GM12874 (cell line): ENCODE measurements around the gene IL31RA.

Experiments
- TF ChIP-seq, protein P1 (sequence below): IDR thresholded peaks from 2 replicates; pipeline ENCODE4 v1.5.1; 2011; ENCODE audit warnings: low read depth, mild to moderate bottlenecking, control low read depth, low read length, moderate library complexity; ENCODE audit not compliant: insufficient read depth

Gene IL31RA

DNA sequence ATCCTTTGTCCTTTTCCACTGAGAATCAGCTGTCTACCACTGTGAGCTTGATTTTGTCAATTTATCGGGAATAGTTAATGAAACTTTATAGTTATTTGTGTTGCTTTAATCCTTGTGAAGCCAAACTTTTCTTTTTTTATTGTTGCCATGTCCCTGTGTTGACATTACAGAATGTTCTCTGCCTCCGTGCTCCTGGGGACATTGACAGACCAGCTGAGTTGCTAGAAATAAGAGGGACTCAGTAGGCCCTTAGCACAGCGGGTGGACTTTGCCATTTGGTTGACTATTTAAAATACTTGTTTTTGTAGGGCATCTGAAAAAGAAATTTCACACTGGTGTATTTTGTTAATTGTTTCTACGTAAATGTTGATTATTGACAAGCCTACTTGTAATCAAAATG, 70.5 kb downstream of the IL31RA start:
- TF ChIP-seq, protein P1, sequence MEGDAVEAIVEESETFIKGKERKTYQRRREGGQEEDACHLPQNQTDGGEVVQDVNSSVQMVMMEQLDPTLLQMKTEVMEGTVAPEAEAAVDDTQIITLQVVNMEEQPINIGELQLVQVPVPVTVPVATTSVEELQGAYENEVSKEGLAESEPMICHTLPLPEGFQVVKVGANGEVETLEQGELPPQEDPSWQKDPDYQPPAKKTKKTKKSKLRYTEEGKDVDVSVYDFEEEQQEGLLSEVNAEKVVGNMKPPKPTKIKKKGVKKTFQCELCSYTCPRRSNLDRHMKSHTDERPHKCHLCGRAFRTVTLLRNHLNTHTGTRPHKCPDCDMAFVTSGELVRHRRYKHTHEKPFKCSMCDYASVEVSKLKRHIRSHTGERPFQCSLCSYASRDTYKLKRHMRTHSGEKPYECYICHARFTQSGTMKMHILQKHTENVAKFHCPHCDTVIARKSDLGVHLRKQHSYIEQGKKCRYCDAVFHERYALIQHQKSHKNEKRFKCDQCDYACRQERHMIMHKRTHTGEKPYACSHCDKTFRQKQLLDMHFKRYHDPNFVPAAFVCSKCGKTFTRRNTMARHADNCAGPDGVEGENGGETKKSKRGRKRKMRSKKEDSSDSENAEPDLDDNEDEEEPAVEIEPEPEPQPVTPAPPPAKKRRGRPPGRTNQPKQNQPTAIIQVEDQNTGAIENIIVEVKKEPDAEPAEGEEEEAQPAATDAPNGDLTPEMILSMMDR, result no peak

DNA sequence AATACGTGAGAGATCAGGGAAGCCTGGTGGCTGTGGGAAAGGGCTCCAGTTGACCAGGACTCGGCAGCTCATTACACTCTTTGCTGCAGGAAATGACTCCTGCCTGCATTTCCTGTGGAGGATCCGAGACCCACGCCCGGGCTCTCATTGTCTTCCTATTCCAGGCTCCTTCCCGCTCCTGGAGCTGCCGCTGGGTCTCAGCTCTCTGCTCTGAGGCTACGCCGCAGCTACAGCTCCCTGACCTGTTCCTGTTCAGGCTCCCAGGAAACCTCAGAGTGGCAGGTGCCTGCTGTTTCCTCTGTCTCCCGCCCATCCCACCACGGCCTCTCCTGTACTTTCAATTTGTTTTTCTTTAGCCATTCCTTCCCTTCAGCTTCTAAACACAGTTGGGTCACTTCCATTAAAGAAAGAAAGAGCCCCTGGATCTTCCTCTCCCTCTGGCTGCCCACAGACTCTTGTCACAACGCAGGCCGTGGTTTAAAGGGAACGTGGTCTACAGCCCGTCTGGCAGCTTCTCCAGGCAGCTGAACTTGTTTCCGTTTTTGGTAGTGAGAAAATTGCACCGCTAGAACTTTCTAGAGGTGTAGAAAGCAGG, 72.1 kb downstream of the IL31RA start:
- TF ChIP-seq, protein P1, result no peak

DNA sequence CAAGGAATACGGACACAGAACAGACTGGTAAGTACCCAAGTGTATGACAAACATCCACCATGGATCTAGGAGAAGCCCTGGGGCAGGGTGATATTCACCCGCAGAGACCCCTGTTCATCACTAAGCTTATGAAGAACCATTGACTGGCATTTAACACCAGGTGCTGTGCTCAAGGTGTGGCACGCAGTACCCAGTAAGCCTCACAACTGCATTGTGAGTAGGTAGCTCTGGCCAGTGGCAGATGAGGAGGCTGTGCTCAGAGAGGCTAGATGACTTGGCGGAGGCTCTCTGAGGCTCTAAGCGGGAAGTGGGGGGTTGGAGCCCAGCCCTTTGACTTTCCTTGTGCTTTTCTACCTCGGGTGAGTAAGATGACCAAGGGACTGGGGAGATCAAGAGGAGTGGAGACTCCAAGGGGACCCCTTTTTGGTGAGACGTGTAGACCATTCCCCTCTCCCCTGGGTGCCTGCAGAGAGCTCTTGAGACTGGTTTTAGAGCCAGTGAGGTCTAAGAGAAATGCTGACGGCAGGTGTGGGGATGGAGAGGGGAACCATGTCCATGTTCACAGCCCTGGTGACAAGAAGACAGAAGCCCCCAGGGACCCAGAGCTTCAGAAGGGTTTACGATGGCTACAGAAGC, 72.8 kb downstream of the IL31RA start:
- TF ChIP-seq, protein P1, result no peak

DNA sequence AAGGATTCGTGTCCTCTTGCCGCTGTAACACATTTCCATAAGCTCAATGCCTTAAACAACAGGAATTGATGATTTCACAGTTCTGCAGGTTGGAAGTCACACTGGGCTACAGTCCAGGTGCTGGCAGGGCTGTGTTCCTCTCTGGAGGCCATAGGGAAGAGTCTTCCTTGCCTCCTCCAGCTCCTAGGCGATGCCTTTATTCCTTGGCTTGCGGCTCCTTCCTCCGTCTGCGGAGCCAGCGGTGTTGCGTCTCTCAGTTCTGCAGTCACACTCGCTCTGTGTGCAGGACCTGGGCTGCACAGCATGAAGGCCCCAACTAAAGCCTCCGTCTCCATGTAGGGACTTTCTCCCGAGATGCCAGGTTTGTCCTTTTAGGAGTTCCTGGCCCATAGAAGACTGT, 73.6 kb downstream of the IL31RA start:
- TF ChIP-seq, protein P1, result no peak

DNA sequence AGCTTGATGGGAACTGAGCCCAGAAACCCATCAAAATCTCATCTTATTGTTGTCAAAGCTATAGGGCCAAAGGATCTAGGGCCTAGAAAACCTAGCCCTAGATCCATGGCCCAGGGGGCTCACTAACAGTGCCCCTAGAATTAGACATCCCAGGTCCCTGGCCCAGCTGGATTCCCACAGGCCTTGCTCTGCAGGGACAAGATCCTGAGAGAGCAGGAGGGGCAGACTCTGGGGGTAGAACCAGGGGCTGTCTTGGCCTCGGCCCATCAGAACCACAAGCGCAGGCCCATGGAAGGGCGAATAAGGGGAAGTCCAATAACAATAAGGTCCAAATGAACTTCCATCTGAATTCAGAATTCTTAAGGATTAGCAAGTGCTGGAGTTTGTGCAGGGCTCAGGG, 74.0 kb downstream of the IL31RA start:
- TF ChIP-seq, protein P1, result no peak

DNA sequence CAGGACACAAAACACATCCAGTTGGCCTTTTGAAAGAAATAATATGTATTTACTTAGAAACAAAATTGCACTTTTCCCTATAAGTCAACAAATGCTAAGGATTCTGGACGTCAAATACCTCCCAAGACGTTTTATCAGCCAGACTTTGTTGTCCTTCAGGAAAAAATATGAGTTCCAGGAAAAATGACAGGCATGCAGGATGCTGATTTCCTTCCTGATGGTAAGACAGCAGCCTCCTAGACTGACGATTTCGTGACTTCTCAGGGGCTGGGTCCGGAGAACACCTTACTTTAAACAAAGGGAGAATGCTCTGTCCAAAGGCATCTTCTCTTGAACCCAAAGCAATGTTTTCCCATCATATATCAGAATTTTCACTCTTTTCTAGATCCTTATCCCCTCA, 74.6 kb downstream of the IL31RA start:
- TF ChIP-seq, protein P1, result no peak

DNA sequence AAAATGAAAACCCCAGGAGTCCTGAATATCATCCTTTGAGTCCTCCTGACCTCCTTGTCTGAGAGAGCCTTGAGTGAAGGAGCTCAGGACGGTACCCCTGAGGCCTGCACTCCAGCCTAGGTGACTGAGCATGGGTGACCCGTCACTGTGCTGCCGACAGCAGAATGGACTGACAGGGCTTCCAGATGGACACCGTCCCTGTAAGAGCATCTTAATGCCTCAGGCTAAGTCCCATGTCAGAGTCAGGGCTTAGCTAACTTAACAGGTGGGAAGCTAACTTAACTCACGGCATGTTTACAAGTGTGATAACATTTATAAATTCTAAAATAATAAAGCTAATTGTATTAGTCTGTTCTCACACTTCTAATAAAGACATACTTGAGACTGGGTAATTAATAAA, 75.3 kb downstream of the IL31RA start:
- TF ChIP-seq, protein P1, result no peak
